HG03354 (cell line): Measurements from ENCODE around the gene S100A12.

Source experiments
- ATAC-seq: cut with Tn5 transposase; IDR thresholded peaks from one replicate; pipeline ENCODE4 v1.9.1; 2021; ENCODE audit warnings: mild to moderate bottlenecking; ENCODE audit not compliant: unreplicated experiment, poor library complexity, severe bottlenecking

S100A12 gene

DNA sequence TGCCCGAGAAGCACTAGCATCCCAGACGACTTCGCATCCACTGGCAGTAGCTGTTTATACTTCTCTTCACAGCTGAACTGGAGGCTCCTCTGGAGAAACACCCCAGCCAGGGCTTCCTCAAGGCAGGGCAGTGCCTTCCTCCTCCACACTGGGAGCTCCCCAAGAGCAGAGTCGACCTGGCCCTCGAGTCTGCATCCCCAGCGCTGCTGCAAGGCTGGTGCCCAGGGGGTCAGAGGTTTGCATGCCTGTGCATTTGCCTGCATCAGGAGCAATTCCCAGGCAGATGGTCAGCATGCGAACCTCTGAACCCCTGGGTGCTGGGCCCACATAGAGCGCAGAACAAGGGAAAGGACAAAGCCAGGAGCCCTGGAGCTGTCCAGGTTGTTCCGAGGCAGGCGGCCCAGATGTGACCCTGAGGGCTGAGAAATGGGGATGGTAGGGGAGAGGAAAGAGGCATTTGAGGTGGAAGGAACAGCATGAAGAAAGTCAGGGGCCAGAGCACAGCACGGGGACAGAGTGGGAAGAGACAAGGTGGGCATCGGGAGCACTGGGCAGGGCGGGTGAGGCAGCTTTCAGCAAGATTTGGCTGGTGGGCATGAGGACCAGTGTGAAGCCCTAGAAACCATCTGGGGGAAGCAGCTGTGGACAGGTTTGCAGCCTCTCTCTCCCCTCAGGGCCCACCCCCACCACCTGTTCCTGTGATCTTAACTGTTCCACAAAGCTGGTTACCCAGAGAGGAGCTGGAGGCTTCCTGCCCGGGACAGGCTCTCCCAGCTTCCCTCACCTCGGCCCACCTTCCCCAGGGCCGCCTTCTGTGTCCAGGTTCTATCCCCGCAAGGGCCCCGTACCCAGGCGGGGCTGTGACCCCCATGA lies 21.9 kb upstream of the S100A12 start:
- no peak for ATAC-seq

- no peak for ATAC-seq
These were observed 21.0 kb upstream of the S100A12 start for GRCh38 chr1:153396461-153396860.

DNA sequence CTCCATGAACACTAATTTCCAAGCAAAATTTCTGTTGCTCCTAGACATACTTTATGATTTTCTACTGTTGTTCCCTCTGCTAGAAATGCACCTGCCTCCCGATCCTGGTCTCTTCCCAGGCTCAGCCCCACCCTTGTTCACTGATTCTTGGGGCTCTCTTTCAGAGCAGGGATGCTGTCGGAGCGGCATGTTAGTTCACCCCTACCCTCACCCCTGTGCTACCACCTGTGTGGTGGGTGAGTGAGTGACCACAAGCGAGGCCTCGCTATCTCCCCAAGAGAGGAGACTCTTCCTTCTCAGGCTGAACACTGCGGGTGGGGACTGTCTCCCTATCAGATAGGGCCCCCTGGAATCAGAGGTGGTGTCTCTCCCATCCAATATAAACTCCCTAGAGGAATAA lies 20.4 kb upstream of the S100A12 start:
- ATAC-seq = no peak

- ATAC-seq = no peak
These were observed 19.8 kb upstream of the S100A12 start for GRCh38 chr1:153395136-153395685.

GRCh38 chr1:153394391-153394790 lies 19.0 kb upstream of the S100A12 start:
- ATAC-seq = no peak

DNA sequence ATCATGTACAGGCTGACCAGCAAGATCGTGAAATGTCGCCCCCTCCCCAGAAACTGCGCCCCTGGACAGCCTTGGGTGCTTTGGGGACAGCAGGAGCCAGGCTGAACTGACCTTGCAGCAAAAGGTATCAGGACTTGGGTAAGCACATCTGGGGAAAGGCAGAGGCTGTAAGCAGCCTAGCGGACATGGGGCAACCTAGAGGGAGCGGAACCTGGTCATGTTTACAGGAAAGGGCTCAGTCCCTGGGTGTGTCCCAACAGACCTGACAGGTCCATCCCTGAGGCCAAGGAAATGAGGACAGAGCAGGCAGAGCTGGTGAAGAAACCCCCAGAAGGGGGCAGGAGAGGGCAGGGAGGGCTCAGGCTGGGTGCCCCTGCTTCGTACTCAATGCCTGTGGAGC lies 18.5 kb upstream of the S100A12 start:
- ATAC-seq = no peak

GRCh38 chr1:153392822-153393221 lies 17.4 kb upstream of the S100A12 start:
- ATAC-seq = no peak

GRCh38 chr1:153392258-153392657 lies 16.8 kb upstream of the S100A12 start:
- ATAC-seq = no peak

DNA sequence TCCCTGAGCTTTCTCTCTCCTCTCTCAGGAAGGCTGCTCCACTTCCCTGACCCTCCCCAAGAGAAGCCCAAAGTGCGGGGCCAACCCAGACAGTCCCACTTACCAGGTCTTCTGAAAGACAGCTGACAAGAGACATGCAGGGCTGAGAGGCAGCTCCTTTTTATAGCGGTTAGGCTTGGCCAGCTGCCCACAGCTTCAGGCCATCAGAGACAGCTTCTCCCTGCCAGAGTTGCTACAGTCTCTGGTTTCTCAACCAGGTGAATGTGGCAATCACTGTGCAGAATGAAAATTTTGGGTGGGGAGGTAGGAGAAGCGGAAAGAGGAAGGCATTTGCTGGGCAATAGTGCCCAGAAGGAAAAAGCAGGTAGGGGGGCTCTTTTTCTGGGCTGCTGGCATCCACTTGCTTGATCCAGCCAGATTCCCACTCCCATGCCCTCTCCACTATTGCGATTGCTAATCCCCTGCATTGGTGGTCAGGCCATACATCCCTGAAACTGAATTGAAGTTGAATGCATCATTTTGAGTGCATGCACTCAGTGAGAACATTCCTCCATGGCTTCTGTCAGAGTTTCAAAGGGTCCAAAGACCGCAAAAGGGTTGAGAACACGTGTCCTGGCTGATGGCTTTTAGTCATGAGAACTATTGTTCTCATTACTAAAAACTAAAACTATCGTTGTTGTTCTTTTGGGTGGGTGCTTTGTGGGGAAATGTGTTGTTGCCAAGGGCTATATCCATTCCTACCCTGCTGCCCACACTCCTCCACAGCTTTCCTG lies 15.7 kb upstream of the S100A12 start, which contains the start of gene S100A8:
TSS of gene S100A8 (minus strand) at position 136 of the 773 bp plus-strand sequence. CDS start 538 bp downstream, outside the sequence.
- ATAC-seq = no peak

GRCh38 chr1:153389973-153390879 lies 14.8 kb upstream of the S100A12 start:
- no peak for ATAC-seq

- ATAC-seq = no peak
These were observed 14.0 kb upstream of the S100A12 start for GRCh38 chr1:153389401-153389800.

DNA sequence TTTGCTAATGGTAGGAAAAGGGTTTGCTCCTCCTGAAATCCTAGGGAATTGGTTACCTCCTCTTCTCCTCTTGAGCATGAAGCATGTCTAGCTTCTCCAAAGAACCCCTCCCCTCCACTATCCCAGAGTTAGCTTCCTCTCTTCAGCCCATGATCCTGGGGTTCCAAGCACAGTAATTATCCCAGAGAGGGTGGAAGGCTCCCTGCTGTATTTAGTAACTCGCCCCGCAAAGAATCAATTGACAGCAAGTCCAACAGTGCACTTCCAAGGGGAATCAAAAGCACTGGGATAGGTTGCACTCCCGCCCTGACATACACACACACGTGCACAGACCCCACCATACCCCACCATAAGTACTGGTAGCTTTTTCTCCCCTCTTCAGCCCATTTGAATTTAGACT lies 12.4 kb upstream of the S100A12 start:
- ATAC-seq = no peak

DNA sequence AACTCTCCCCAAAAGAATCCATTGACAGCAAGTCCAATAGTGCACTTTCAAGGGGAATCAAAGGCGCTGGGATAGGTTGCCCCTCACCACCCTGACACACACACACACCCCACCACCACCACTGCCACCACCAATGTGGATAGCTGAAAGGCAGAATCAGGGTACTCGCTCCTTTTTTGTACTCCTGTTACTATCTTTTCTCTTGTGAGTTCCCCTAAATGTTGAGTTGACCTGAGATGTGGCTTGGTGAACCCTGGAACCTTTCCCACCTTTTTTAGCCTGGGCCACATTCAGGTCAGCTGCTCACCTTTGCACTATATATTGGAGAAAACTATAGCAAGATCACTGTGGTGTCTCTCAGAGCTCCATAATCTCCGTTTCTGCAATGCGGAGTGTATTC lies 11.6 kb upstream of the S100A12 start:
- no peak for ATAC-seq

- ATAC-seq = no peak
These were observed 11.1 kb upstream of the S100A12 start for GRCh38 chr1:153386500-153386901.

- no peak for ATAC-seq
These were observed 9.6 kb upstream of the S100A12 start for GRCh38 chr1:153384958-153385580.

GRCh38 chr1:153380711-153381110 lies 5.3 kb upstream of the S100A12 start:
- no peak for ATAC-seq

DNA sequence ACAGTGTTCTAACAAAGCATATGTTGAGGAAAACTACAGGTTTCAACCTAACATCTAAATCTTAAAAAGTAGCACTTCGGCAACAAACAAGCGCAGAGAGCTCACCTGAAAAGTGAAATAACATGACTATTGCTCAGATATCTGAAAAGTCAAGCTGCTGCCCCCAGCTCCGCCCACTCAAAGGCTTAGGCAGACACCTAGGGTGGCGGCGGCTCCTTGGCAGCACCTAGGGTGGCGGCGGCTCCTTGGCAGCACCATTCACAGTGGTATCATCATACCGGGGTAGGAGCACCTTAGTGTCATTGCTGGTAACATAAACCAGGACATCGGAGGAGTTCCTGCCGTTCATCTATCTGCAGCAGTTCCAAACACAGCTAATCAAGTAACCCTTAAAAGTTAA lies 4.2 kb upstream of the S100A12 start:
- ATAC-seq = no peak

DNA sequence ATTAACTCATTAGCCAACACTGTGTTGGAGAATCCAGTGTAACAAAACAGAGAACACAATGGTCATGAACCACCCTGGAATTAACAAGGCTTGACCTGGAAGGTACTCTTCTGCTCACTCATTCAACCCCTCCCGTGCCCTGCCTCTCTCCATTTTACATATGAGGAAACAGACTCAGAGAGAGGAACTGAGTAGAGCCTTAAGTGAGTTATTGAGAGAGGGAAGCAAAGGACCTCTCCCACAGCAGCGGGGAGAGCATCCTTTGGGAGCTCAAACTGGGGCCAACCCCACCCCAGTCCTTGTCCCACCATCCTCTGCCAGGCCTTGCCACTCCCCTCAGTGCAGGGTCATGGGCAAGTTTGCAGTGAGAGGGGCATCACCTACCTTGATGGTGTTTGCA lies 1.4 kb downstream of the S100A12 start:
- ATAC-seq = no peak

DNA sequence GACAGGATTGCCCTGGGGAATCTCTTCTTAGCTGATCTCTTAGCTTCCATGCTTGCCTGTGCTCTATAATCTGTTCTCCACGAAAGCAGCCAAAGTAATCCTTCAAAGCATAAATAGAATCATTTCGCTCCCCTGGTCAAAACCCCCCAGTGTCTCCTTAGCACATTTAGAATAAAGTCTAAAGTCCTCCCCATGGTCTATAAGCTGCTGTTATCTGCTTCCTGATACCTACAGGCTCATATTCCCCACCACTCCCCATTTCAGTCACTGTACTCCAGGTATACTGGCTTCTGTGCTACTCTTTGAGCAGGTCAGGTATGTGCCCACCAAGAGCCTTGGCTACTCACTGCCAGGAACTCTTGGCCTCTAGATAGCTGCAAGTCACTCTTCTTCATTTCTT lies 2.9 kb downstream of the S100A12 start:
- ATAC-seq = no peak
